Measurements from ENCODE around the gene GABRQ. TPM values are rescaled to one million over a fixed set of nuclear protein-coding genes. Genes with fewer than 3 reads are reported as not detected.

GABRQ gene
- under 0.01 and 0.13 TPM in 2 replicates for total RNA-seq

GRCh38 chrX:152637649-152638442 lies at the start of gene GABRQ:
GABRQ (plus strand) TSS chrX:152637895; CDS start chrX:152638203, 308 bp downstream.

GRCh38 chrX:152697952-152698931 lies 60.5 kb downstream of the GABRQ start, which contains the start of gene MAGEA3:
MAGEA3 (plus strand) TSS chrX:152698794; CDS start chrX:152700833, 2,039 bp downstream.

Other genes starting within 250 kb of the GABRQ start
- gene GABRA3, start 186.6 kb upstream of the GABRQ start, total RNA-seq, result not detected in 2 replicates
- gene MAGEA3, start 60.9 kb downstream of the GABRQ start, total RNA-seq, result not detected in 2 replicates
- not detected in 2 replicates for gene CSAG2, start 71.4 kb downstream of the GABRQ start, total RNA-seq
- gene MAGEA2B, start 76.7 kb downstream of the GABRQ start, total RNA-seq, result not detected in 2 replicates
- gene CSAG1, start 95.8 kb downstream of the GABRQ start, total RNA-seq, result not detected in 2 replicates
- not detected in 2 replicates for gene MAGEA12, start 95.9 kb downstream of the GABRQ start, total RNA-seq
- gene MAGEA2, start 115.9 kb downstream of the GABRQ start, total RNA-seq, result not detected in 2 replicates
- not detected in 2 replicates for gene CSAG3, start 121.3 kb downstream of the GABRQ start, total RNA-seq
- gene MAGEA6, start 131.8 kb downstream of the GABRQ start, total RNA-seq, result not detected in 2 replicates
- gene CETN2, start 192.9 kb downstream of the GABRQ start, total RNA-seq, result 15.8 and 17.1 TPM in 2 replicates
- 18.9 and 30.1 TPM in 2 replicates for gene NSDHL, start 193.2 kb downstream of the GABRQ start, total RNA-seq